ENCODE data around the gene RGS4. TPM values are rescaled to one million over a fixed set of nuclear protein-coding genes. Genes with fewer than 3 reads are reported as not detected.
"Not testable (repeated sequence)": the region's sequence is repeated elsewhere in the genome, so short reads cannot be mapped to it uniquely, and the experiment has no call there.

The RGS4 gene
- total RNA-seq, 1 donor from 2014 or later = 6.9 TPM

GRCh38 chr1:163084330-163084729 is 15.2 kb downstream of the RGS4 start:
- TF ChIP-seq POLR2AphosphoS5 (IDR thresholded peaks at IDR 0.05; ENCODE audit: insufficient read depth in 1 of 2, low read depth in 1 of 2) (no peak), POLR2A (IDR thresholded peaks at IDR 0.05) (no peak)
- TF ChIP-seq, protein P1, sequence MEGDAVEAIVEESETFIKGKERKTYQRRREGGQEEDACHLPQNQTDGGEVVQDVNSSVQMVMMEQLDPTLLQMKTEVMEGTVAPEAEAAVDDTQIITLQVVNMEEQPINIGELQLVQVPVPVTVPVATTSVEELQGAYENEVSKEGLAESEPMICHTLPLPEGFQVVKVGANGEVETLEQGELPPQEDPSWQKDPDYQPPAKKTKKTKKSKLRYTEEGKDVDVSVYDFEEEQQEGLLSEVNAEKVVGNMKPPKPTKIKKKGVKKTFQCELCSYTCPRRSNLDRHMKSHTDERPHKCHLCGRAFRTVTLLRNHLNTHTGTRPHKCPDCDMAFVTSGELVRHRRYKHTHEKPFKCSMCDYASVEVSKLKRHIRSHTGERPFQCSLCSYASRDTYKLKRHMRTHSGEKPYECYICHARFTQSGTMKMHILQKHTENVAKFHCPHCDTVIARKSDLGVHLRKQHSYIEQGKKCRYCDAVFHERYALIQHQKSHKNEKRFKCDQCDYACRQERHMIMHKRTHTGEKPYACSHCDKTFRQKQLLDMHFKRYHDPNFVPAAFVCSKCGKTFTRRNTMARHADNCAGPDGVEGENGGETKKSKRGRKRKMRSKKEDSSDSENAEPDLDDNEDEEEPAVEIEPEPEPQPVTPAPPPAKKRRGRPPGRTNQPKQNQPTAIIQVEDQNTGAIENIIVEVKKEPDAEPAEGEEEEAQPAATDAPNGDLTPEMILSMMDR (IDR thresholded peaks at IDR 0.05) = no peak
- no peak for DNase-seq (ENCODE audit: extremely low spot score in 2 of 2)
- no peak overlapping the region for H3K27ac ChIP-seq
- H3K36me3 ChIP-seq = no peaks in the 10 kb centered on the region
- H3K4me3 ChIP-seq = no peak overlapping the region
- H3K9me3 ChIP-seq = no peaks in the 10 kb centered on the region
- H3K27me3 ChIP-seq = no peaks in the 10 kb centered on the region
- H3K4me1 ChIP-seq = no peaks in the 10 kb centered on the region
- intact Hi-C loops (cut with DNase I) = no loop called here

DNA sequence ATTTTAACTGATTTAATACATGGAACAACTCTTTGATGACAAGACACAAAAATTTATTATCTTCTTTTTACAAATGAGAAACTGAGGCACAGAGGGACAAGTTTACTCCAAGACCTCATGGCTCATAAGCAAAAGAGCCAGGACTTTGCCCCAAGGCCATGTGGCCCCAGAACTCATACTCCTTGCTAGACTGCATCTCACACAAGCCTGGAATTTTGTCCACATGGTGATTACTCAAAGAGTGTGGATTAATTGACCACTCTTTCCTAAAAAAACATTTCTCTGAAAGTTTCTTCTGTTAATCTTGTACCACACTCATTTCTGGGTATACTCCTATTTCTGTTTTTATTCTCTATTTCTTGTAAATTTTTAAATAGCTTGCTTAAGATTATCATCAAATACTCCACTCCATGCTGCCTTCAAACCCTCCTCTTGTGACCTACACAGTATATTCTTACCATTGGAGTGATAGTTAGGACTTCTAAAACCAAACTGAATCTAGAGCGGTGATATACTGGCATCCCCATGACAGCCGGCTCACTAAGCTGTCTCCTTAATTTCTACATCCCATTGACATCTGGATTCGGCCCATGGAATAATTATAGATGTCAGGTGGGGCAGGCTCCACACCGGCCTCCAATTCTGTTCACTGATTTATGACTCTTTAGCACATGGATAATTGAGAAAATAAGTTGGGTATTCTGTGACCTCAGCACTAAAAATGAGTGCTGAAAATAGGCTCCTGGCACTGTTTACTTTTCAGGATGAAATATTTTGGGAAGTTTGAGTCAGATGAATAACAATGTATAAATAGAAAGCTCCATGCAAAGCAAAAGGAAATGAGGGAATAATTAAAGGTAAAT is 16.1 kb downstream of the RGS4 start:
- intact Hi-C loops (cut with DNase I) = no loop called here
- Histone ChIP-seq H3K9me3 (no peaks in the 10 kb centered on the region), H3K36me3 (no peaks in the 10 kb centered on the region), H3K4me1 (no peaks in the 10 kb centered on the region), H3K4me3 (no peak overlapping the region), H3K27ac (no peak overlapping the region), H3K27me3 (no peaks in the 10 kb centered on the region)
- DNase-seq (ENCODE audit: extremely low spot score in 2 of 2) = no peak
- TF ChIP-seq, protein P1 (IDR thresholded peaks at IDR 0.05) = no peak
- TF ChIP-seq POLR2AphosphoS5 (IDR thresholded peaks at IDR 0.05; ENCODE audit: insufficient read depth in 1 of 2, low read depth in 1 of 2) (no peak), POLR2A (IDR thresholded peaks at IDR 0.05) (no peak)

DNA sequence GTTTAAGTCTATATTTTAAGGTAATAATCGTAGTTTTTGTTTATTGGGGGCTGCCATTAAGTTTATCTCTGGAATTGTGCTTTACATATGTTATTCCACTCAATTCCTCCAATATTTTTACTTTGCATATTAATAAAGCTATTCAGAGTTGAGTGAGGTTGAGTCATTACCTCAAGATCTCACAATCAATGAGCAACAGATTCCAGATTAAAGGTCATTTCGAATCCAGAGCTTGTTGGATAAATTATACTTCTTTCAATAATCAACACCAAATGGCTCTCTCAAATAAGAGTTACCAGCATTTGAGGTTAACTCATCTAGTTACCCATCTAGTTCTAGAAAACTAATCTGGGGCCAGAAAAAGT is 16.7 kb downstream of the RGS4 start:
- Histone ChIP-seq H3K4me3 (no peak overlapping the region), H3K36me3 (no peaks in the 10 kb centered on the region), H3K27me3 (no peaks in the 10 kb centered on the region), H3K4me1 (no peaks in the 10 kb centered on the region), H3K27ac (no peak overlapping the region), H3K9me3 (no peaks in the 10 kb centered on the region)
- TF ChIP-seq POLR2A (IDR thresholded peaks at IDR 0.05) (no peak), POLR2AphosphoS5 (IDR thresholded peaks at IDR 0.05; ENCODE audit: insufficient read depth in 1 of 2, low read depth in 1 of 2) (no peak)
- TF ChIP-seq, protein P1 (IDR thresholded peaks at IDR 0.05) = no peak
- intact Hi-C loops (cut with DNase I) = no loop called here
- DNase-seq (ENCODE audit: extremely low spot score in 2 of 2) = no peak

- intact Hi-C loops (cut with DNase I); DNase-seq (ENCODE audit: extremely low spot score in 2 of 2); H3K9me3 ChIP-seq; H3K4me1 ChIP-seq; H3K36me3 ChIP-seq; H3K27me3 ChIP-seq; H3K27ac ChIP-seq; H3K4me3 ChIP-seq: not testable (repeated sequence)
Measured at GRCh38 chr1:163089117-163089516, 20.0 kb downstream of the RGS4 start.

DNA sequence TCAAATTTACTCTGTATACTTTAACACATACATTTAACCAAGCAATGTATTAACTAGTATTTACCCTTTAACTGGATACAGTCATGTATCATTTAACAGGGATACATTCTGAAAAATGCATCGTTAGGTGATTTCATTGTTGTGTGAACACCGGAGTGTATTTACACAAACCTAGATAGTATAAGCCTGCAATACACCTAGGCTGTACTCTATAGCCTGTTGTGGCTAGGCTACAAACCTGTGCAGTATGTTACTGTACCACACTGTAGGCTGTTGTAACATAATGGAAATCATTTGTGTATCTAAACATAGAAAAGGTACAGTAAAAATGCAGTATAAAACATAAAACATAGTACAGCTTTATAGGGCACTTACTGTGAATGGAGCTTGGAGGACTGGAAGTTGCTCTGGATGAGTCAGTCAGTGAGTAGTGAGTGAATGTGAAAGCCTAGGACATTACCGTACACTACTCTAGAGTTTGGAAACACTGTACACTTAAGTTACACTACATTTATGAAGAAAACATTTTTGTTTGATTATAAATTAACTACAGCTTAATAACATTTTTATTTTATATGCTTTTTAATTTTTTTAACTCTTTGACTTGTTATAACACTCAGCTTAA is 21.3 kb downstream of the RGS4 start:
- TF ChIP-seq POLR2AphosphoS5 (IDR thresholded peaks at IDR 0.05; ENCODE audit: insufficient read depth in 1 of 2, low read depth in 1 of 2) (no peak), POLR2A (IDR thresholded peaks at IDR 0.05) (no peak)
- TF ChIP-seq, protein P1 (IDR thresholded peaks at IDR 0.05) = no peak
- H3K27ac ChIP-seq = no peak overlapping the region

More for the DNA sequence above, 21.3 kb downstream of the RGS4 start:
- intact Hi-C loops (cut with DNase I) = no loop called here
- DNase-seq (ENCODE audit: extremely low spot score in 2 of 2) = no peak
- no peak overlapping the region for H3K4me3 ChIP-seq
- H3K27me3 ChIP-seq = no peaks in the 10 kb centered on the region
- no peaks in the 10 kb centered on the region for H3K9me3 ChIP-seq
- no peaks in the 10 kb centered on the region for H3K4me1 ChIP-seq
- H3K36me3 ChIP-seq = no peaks in the 10 kb centered on the region
